ENCODE results near the gene BTRC.

BTRC gene

DNA sequence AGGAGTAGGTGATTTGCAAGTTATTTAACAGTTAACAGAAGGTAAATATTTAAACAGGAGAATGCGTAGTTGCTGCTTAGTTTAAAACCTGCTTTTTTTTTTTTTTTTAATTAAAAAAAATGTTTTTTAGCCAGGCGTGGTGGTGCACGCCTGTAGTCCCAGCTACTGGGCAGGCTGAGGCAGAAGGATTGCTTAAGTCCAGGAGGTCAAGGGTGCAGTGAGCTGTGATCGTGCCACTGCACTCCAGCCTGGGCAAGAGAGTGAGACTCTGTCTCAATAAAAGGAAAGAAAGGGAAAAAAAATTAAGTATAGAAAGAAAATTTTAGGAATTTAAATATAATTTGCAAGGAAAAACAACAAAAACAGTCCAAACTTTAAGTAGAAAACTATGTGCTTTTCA, 71.6 kb downstream of the BTRC start:
- Mint-ChIP-seq H3K4me3 (no peak overlapping the region), H3K9me3 (peaks cover 12% of the 10 kb centered on the region), H3K27me3 (ENCODE audit: low read depth, poor library complexity) (peaks cover 3% of the 10 kb centered on the region), H3K4me1 (no peaks in the 10 kb centered on the region), H3K36me3 (ENCODE audit: low read depth) (peaks cover 5% of the 10 kb centered on the region), H3K27ac (no peak overlapping the region)
- no peak for DNase-seq
- TF ChIP-seq, protein P1, sequence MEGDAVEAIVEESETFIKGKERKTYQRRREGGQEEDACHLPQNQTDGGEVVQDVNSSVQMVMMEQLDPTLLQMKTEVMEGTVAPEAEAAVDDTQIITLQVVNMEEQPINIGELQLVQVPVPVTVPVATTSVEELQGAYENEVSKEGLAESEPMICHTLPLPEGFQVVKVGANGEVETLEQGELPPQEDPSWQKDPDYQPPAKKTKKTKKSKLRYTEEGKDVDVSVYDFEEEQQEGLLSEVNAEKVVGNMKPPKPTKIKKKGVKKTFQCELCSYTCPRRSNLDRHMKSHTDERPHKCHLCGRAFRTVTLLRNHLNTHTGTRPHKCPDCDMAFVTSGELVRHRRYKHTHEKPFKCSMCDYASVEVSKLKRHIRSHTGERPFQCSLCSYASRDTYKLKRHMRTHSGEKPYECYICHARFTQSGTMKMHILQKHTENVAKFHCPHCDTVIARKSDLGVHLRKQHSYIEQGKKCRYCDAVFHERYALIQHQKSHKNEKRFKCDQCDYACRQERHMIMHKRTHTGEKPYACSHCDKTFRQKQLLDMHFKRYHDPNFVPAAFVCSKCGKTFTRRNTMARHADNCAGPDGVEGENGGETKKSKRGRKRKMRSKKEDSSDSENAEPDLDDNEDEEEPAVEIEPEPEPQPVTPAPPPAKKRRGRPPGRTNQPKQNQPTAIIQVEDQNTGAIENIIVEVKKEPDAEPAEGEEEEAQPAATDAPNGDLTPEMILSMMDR (IDR thresholded peaks at IDR 0.05), result no peak

DNA sequence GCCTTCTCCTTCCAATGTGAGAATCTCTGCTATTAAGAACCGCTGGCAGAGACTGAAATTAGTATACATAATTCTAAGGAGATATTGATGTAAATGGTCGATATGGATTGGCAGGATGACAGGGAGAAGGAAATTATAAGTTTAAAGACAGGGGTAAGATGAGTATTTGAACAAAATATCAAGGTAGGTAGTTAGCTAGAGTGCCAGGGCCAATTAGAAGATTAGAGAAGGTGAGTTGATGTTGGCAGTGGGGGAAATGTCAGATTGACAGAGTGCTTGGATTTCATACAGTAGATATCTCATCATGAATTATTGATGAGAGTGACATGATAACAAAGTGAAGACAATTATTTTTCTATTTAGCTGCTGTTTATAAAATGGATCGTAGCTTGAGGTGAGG, 74.1 kb downstream of the BTRC start:
- Mint-ChIP-seq H3K4me3 (no peak overlapping the region), H3K27ac (no peak overlapping the region), H3K27me3 (ENCODE audit: low read depth, poor library complexity) (peaks cover under 1% of the 10 kb centered on the region), H3K9me3 (peaks cover 4% of the 10 kb centered on the region), H3K36me3 (ENCODE audit: low read depth) (peaks cover 5% of the 10 kb centered on the region), H3K4me1 (no peaks in the 10 kb centered on the region)
- TF ChIP-seq, protein P1 (IDR thresholded peaks at IDR 0.05), result no peak
- no peak for DNase-seq

DNA sequence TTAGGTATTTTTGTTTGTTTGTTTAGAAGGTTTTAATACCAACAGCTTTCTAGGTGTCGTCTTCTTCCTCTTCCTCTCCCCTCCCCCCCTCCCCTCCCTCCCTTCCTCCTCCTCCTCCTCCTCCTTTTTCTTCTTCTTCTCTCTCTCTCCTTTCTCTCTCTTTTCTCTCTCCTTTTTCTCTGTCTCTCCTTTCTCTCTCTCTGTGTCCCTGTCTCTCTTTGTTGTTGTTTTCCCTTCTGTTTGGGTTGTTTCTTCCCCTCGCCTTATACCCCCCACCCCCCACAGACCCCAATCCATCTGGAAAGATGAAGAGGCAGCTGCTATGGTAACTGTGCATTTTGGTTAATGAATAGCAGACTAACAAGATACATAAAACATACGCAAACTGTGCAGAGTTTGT, 75.5 kb downstream of the BTRC start:
- Mint-ChIP-seq H3K27me3 (ENCODE audit: low read depth, poor library complexity) (no peaks in the 10 kb centered on the region), H3K4me1 (no peaks in the 10 kb centered on the region), H3K9me3 (peaks cover 3% of the 10 kb centered on the region), H3K4me3 (no peak overlapping the region), H3K27ac (no peak overlapping the region), H3K36me3 (ENCODE audit: low read depth) (peaks cover 5% of the 10 kb centered on the region)
- no peak for DNase-seq
- TF ChIP-seq, protein P1 (IDR thresholded peaks at IDR 0.05), result no peak

DNA sequence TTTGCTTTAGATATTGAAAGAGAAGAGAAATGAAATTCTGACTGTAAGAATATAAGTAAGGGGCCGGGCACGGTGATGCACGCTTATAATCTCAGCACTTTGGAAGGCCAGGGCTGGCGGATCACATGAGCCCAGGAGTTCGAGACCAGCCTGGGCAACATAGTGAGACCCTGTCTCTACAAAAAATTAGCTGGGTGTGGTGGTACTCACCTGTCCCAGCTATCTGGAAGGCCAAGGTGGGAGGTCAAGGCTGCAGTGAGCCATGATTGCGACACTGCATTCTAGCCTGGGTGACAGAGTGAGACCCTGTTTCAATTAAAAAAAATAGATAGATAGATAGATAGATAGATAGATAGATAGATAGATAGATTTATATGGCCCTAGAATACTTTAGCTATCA, 82.3 kb downstream of the BTRC start:
- no peaks in the 10 kb centered on the region for H3K9me3 Mint-ChIP-seq
- H3K27me3 Mint-ChIP-seq (ENCODE audit: low read depth, poor library complexity), result peaks cover 6% of the 10 kb centered on the region
- H3K4me3 Mint-ChIP-seq, result no peak overlapping the region
- TF ChIP-seq, protein P1 (IDR thresholded peaks at IDR 0.05), result no peak
- DNase-seq, result no peak
- no peaks in the 10 kb centered on the region for H3K36me3 Mint-ChIP-seq (ENCODE audit: low read depth)
- peaks cover 7% of the 10 kb centered on the region for H3K4me1 Mint-ChIP-seq
- no peak overlapping the region for H3K27ac Mint-ChIP-seq

DNA sequence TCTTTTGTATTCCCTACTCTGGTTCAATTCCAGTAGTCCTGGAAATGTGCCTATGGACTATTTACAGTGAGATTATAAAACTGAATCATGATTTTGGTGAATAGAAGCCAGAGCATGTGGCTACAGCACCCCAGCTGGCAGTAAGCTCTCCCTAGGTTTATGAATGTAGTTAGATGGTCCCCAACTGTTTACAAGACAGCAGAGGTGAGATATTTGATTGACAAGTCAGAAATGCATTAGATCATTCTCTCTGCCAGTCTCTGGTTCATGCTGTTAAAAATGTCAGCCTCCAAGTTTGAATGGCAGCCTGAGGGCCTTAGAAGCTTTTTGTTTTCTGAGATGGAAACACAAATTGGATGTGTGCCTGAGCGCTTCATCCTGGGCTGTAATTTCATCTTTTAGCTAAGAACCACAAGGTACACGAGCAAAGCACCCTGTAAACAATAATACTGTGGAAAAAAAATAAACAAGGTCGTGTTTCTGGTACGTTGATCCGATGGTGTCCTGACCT, 85.0 kb downstream of the BTRC start:
- H3K36me3 Mint-ChIP-seq (ENCODE audit: low read depth), result no peaks in the 10 kb centered on the region
- no peak overlapping the region for H3K27ac Mint-ChIP-seq
- peaks cover 14% of the 10 kb centered on the region for H3K4me1 Mint-ChIP-seq
- H3K4me3 Mint-ChIP-seq, result no peak overlapping the region
- no peaks in the 10 kb centered on the region for H3K9me3 Mint-ChIP-seq
- TF ChIP-seq, protein P1 (IDR thresholded peaks at IDR 0.05), result no peak
- no peak for DNase-seq
- peaks cover 6% of the 10 kb centered on the region for H3K27me3 Mint-ChIP-seq (ENCODE audit: low read depth, poor library complexity)
